ENCODE data around the gene SLC36A2.
"Not testable (repeated sequence)": the region's sequence is repeated elsewhere in the genome, so short reads cannot be mapped to it uniquely, and the experiment has no call there.

Gene SLC36A2

GRCh38 chr5:151347369-151347768 lies at the start of gene SLC36A2:
Gene SLC36A2, minus strand, starts transcription at chr5:151347559. Its CDS starts 99 bp downstream, at chr5:151347460.
- DNase-seq (ENCODE audit: low read depth) = no peak

- DNase-seq (ENCODE audit: low read depth) = no peak
Observed at GRCh38 chr5:151388960-151389359, 41.6 kb upstream of the SLC36A2 start.

GRCh38 chr5:151384106-151384505 lies 36.7 kb upstream of the SLC36A2 start:
- no peak for DNase-seq (ENCODE audit: low read depth)

- DNase-seq (ENCODE audit: low read depth) = no peak
Observed at GRCh38 chr5:151383011-151383410, 35.7 kb upstream of the SLC36A2 start.

GRCh38 chr5:151382576-151382975 lies 35.2 kb upstream of the SLC36A2 start:
- DNase-seq (ENCODE audit: low read depth) = no peak

- no peak for DNase-seq (ENCODE audit: low read depth)
Observed at GRCh38 chr5:151381899-151382298, 34.5 kb upstream of the SLC36A2 start.

GRCh38 chr5:151378616-151379015 lies 31.3 kb upstream of the SLC36A2 start:
- no peak for DNase-seq (ENCODE audit: low read depth)

- no peak for DNase-seq (ENCODE audit: low read depth)
Observed at GRCh38 chr5:151374539-151374938, 27.2 kb upstream of the SLC36A2 start.

- not testable (repeated sequence) for DNase-seq (ENCODE audit: low read depth)
Observed at GRCh38 chr5:151367038-151367437, 19.7 kb upstream of the SLC36A2 start.

- no peak for DNase-seq (ENCODE audit: low read depth)
Observed at GRCh38 chr5:151363673-151364072, 16.3 kb upstream of the SLC36A2 start.

GRCh38 chr5:151362970-151363369 lies 15.6 kb upstream of the SLC36A2 start:
- no peak for DNase-seq (ENCODE audit: low read depth)

- DNase-seq (ENCODE audit: low read depth) = no peak
Observed at GRCh38 chr5:151359391-151359790, 12.0 kb upstream of the SLC36A2 start.

- DNase-seq (ENCODE audit: low read depth) = no peak
Observed at GRCh38 chr5:151357792-151358191, 10.4 kb upstream of the SLC36A2 start.

GRCh38 chr5:151357097-151357496 lies 9.7 kb upstream of the SLC36A2 start:
- no peak for DNase-seq (ENCODE audit: low read depth)

GRCh38 chr5:151351671-151352070 lies 4.3 kb upstream of the SLC36A2 start:
- DNase-seq (ENCODE audit: low read depth) = no peak

GRCh38 chr5:151348789-151349188 lies 1.4 kb upstream of the SLC36A2 start:
- no peak for DNase-seq (ENCODE audit: low read depth)

- no peak for DNase-seq (ENCODE audit: low read depth)
Observed at GRCh38 chr5:151345808-151346478, 1.4 kb downstream of the SLC36A2 start.

GRCh38 chr5:151345187-151345807 lies 2.1 kb downstream of the SLC36A2 start:
- no peak for DNase-seq (ENCODE audit: low read depth)

GRCh38 chr5:151344088-151344487 lies 3.3 kb downstream of the SLC36A2 start:
- DNase-seq (ENCODE audit: low read depth) = no peak

- DNase-seq (ENCODE audit: low read depth) = no peak
Observed at GRCh38 chr5:151340004-151340403, 7.4 kb downstream of the SLC36A2 start.

- DNase-seq (ENCODE audit: low read depth) = no peak
Observed at GRCh38 chr5:151338734-151339133, 8.6 kb downstream of the SLC36A2 start.

GRCh38 chr5:151332857-151333256 lies 14.5 kb downstream of the SLC36A2 start:
- DNase-seq (ENCODE audit: low read depth) = no peak

- DNase-seq (ENCODE audit: low read depth) = no peak
Observed at GRCh38 chr5:151328734-151329133, 18.6 kb downstream of the SLC36A2 start.

GRCh38 chr5:151327585-151327984 lies 19.8 kb downstream of the SLC36A2 start:
- no peak for DNase-seq (ENCODE audit: low read depth)
